GM21529 (cell line): ENCODE measurements around the gene AKIRIN2.
"Not testable (repeated sequence)": the region's sequence is repeated elsewhere in the genome, so short reads cannot be mapped to it uniquely, and the experiment has no call there.

Source experiments
- ATAC-seq: cut with Tn5 transposase; IDR thresholded peaks from one replicate; pipeline ENCODE4 v1.9.1; 2021; ENCODE audit not compliant: unreplicated experiment

The AKIRIN2 gene

GRCh38 chr6:87718662-87719433 lies 16.8 kb upstream of the AKIRIN2 start:
- no peak for ATAC-seq

- no peak for ATAC-seq
These were observed 15.0 kb upstream of the AKIRIN2 start for GRCh38 chr6:87716928-87717614.

- ATAC-seq, result peak; percentile 60
These were observed 12.2 kb upstream of the AKIRIN2 start for GRCh38 chr6:87714093-87714842.

GRCh38 chr6:87712713-87713112 lies 10.7 kb upstream of the AKIRIN2 start:
- ATAC-seq, result not testable (repeated sequence)

- no peak for ATAC-seq
These were observed 8.1 kb upstream of the AKIRIN2 start for GRCh38 chr6:87710090-87710489.

- ATAC-seq, result not testable (repeated sequence)
These were observed 6.8 kb upstream of the AKIRIN2 start for GRCh38 chr6:87708581-87709427.

GRCh38 chr6:87706187-87706966 lies 4.3 kb upstream of the AKIRIN2 start:
- no peak for ATAC-seq

GRCh38 chr6:87705070-87705691 lies 3.1 kb upstream of the AKIRIN2 start:
- ATAC-seq, result peak; percentile 46

DNA sequence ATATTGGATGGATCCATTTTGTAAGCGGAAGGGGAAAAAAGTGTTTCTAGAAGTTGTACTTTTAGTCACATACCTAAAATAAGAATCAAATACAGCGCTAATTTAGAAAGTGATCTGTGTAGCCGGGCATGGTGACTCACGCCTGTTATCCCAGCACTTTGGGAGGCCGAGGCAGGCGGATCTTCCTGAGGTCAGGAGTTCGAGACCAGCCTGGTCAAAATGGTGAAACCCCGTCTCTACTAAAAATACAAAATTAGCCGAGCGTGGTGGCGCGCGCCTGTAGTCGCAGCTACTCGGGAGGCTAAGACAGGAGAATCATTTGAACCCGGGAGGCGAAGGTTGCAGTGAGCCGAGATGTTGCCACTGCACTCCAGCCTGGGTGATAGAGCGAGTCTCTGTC lies 1.0 kb upstream of the AKIRIN2 start:
- not testable (repeated sequence) for ATAC-seq

DNA sequence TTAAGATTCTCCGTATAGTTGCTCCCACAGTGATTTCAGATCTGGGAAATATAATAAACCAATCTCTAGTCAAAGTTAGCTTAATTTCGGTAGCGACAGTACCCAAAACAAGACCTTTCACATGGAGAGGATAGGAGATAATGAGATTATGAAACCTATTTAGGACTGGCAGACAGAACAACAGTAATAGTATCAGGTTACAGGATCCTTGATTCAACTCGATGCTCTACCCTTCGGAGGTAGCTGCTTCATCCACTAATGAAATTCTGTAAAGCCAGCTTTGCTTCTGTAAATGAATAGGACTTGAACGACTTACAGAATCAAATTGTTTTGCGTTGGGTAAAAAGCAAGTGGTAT lies 534 bp upstream of the AKIRIN2 start:
- peak; percentile 18 for ATAC-seq

DNA sequence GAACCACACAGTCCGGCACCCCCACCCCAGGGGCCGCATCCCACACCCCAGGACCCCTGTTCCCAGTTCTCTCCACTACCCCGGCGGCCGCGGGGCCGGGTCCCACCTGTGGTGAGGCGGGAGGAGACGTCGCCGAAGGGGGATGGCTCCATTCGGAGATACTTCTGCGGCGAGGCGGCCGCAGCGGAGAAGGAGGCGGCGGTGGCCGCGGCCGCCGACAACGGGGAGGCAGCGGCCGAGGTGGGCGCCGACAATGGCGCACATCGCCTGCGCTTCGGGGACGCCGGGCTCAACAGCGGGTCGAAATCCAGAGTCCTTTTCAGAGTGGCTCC lies 723 bp downstream of the AKIRIN2 start:
- no peak for ATAC-seq

DNA sequence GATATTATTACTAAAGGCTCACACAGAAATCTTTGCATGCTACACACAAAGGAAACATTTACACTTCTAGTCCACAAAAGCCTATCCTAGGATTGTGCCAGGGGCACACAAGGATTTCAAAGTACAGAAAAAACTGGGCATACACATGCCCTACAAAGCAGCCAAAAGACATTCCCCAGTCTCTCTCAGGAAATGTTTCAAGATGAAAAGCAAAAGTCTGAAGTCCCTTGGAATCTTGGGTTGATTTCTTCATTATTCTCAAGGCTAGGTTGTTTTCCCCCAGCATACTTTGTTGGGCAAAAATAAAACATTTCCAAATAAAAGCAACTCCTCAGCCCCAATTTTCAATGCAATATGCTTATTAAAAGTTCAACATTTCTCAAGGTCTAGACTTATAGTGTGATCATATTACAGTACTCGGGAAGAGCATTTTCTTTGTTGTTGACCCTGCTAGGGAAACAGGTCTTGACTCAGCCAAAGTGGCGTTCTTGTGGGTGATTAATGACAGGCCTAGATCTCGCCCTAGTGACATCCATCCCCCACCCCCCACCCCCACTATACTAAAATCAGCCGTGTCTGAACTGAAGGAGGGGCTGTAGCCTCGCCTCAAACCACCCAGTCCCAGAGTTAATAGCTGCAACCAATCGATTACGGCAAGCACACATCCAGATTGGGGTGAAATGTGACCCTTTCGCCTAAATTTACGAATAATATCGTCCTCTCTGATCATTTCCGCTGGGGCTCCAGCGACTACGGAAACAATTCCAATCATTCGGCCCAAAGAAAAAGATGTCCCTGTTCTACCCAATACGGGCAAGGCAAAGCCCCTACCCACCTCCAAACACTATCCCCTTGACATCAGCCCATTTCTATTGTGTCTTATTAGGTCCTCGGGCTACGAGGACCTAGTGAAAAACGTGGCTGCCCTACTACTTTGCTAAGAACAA lies 1.4 kb downstream of the AKIRIN2 start:
- peak; percentile 13 for ATAC-seq

DNA sequence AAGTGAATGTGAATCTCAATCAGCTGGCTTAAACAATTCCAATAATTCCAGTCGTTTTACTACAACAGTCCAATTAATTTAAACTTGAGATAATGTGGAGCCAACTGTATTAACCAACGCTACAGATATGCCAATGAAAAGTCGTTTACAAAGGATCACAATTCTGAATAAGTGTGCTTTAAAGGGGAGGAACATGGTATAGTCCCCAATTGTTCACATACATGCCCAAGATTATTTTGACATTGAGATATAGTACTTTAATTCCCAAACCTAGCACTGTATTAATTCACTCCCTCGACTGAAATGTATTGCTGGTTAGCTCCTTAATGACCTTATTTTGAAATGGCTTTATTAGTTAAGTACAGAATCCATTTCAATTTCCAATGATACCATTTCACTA lies 2.5 kb downstream of the AKIRIN2 start:
- ATAC-seq, result no peak

DNA sequence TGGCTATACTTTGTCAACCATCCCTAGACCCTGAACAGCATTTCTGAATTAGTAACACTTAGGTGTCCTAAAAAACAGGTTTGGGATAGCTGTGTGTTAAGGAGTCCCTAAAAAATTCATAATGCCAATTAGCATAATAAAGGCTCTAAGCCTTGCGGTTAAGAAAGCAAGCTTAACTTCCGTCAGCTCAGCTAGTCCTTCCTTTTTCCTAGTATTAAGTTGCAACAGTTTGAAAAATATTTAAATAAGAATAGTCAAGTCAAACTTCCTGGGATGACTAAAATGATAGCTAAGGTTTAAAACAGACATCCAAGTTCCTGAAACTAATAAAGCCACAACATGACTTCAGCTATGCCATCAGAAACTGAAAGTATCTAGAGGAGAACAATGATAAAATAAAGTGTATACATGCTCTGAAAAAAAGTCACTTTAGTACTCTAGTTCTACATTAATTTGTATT lies 3.5 kb downstream of the AKIRIN2 start:
- ATAC-seq, result peak; percentile 11

DNA sequence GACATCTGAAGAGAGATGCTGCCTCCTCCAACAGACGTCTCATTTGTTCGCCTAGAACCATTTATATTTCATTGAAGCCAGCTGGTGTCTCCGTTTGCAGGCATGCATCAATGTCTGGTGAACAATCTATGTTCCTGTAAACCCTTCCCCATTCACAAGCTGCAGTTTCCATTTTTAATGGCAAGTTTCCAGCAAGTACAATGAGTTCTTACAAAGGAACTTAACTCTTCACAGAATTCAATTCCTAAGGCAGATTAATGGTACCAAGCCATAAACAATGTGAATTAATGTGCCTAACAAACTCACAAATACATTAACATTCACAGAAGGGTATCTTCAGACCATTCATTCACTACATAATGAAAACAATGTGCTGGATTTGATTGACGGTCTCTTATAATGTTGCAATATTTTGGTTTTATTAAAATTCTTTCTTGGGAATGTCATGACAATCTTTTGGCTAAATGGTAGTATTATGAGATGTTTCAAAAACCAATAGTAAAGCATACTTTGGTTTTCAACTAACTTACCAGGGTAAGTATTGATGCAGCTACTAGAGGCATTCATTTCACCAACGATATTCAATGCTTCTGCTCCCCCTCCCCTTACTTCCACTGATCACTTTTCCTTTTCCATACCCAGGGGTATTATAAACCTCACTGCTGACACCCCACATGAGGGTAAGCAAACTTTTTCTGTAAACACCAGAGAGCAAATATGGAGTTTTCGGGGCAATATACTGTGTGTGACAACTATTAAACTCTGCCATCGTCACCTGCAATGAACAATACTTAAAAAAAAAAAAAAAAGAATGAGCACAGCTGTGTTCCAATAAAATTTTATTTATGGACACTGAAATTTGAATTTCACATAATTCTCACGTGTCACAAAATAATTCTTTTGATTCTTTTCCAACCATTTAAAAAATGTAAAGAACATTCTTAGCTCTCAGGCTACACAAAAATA lies 4.2 kb downstream of the AKIRIN2 start:
- ATAC-seq, result no peak

- ATAC-seq, result not testable (repeated sequence)
These were observed 5.2 kb downstream of the AKIRIN2 start for GRCh38 chr6:87696817-87697216.

DNA sequence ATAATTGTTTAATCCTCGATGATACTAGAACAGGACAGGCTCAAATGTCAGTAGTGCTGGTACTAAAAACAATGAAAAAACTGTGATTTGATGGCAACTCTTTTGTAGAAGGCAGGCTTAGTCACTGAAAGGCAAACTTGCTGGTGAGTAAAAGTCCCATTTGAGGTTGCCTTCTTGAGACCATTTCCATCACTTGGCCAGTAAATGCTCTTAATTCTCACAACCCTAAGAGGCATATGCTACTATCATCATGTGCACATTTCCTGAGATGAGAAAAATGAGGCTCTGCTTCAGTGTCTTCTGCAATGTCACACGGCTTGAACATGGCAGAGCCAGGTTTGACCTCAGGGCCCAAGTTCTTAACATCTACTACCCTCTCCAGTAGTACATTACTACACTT lies 9.9 kb downstream of the AKIRIN2 start:
- no peak for ATAC-seq
